SK-N-SH (cell line): ENCODE data around the gene COMMD3. TPM values are rescaled to one million over a fixed set of nuclear protein-coding genes. Genes with fewer than 3 reads are reported as not detected.

Source experiments
- CTCF ChIA-PET: fragments of 300-600, 350-600 bp; formaldehyde crosslinking; extraction: SDS; loops from one replicate; lab custom pipeline; 2021; lab: Yijun Ruan, JAX
- POLR2A ChIA-PET: fragments of 350-600 bp; sonication (Branson Sonifier 250); formaldehyde crosslinking; extraction: SDS; loops from one replicate; lab custom pipeline; 2020; ENCODE audit warnings: antibody characterized with exemption, inconsistent platforms; lab: Yijun Ruan, JAX
- DNase-seq: peaks from one replicate; pipeline ENCODE4 v3.0.0; 2012
- H2AFZ ChIP-seq: fragments of 200-600 bp; sonication (generic); 2 replicates; pipeline ENCODE4 v1.8.1; 2016; ENCODE audit warnings: antibody characterized with exemption, mild to moderate bottlenecking, low read depth
- H3F3A ChIP-seq: fragments of 200-600 bp; sonication (generic); replicated peaks from 2 replicates; pipeline ENCODE3; 2016; ENCODE audit warnings: antibody characterized with exemption, mild to moderate bottlenecking; ENCODE audit not compliant: insufficient read depth
- H3K27ac ChIP-seq, 2 experiments: fragments of 200-500 bp in 1 of 2; fragments of 200-600 bp in 1 of 2; sonication (Bioruptor generic) in 1 of 2; sonication (generic), shearing (Covaris generic) in 1 of 2; 2 replicates each; pipeline versions ENCODE4 v1.5.1 to v1.6.1; 2014 to 2016; ENCODE audit warnings: low read depth in 2 of 2, inconsistent platforms in 1 of 2, low read length in 1 of 2, mild to moderate bottlenecking in 1 of 2, mixed read lengths in 1 of 2
- H3K27me3 ChIP-seq: fragments of 200-600 bp; sonication (generic), shearing (Covaris generic); 2 replicates; pipeline ENCODE4 v1.6.1; 2016; ENCODE audit warnings: mixed run types; ENCODE audit not compliant: insufficient read depth
- H3K36me3 ChIP-seq, 2 experiments: fragments of 200-500 bp in 1 of 2; fragments of 200-600 bp in 1 of 2; sonication (Bioruptor generic) in 1 of 2; sonication (generic) in 1 of 2; replicated peaks in 1 of 2; 2 replicates each; pipeline versions ENCODE3 to v1.5.1; 2014 to 2016; ENCODE audit warnings: low read length in 1 of 2, mild to moderate bottlenecking in 1 of 2; ENCODE audit not compliant: insufficient read depth in 2 of 2, control insufficient read depth in 1 of 2
- H3K4me1 ChIP-seq, 2 experiments: fragments of 200-500 bp in 1 of 2; fragments of 200-600 bp in 1 of 2; sonication (Bioruptor generic) in 1 of 2; sonication (generic), shearing (Covaris generic) in 1 of 2; 2 replicates each; pipeline versions ENCODE4 v1.5.1 to v1.6.1; 2014 to 2016; ENCODE audit warnings: low read depth in 1 of 2, low read length in 1 of 2, mixed run types in 1 of 2; ENCODE audit not compliant: insufficient read depth in 2 of 2, control insufficient read depth in 1 of 2
- H3K4me2 ChIP-seq: fragments of 200-600 bp; sonication (generic), shearing (Covaris generic); 2 replicates; pipeline ENCODE4 v1.6.1; 2017; ENCODE audit warnings: mixed run types
- H3K4me3 ChIP-seq, 2 experiments: fragments of 200-500 bp in 1 of 2; fragments of 200-600 bp in 1 of 2; sonication (Bioruptor generic) in 1 of 2; sonication (generic), shearing (Covaris generic) in 1 of 2; 2 replicates each; pipeline versions ENCODE4 v1.5.1 to v1.8.1; 2014 to 2016; ENCODE audit warnings: low read depth in 2 of 2, inconsistent platforms in 1 of 2, low read length in 1 of 2, mild to moderate bottlenecking in 1 of 2, mixed read lengths in 1 of 2, moderate library complexity in 1 of 2
- H3K79me2 ChIP-seq: fragments of 200-600 bp; sonication (generic); 2 replicates; pipeline ENCODE4 v1.8.1; 2017; ENCODE audit warnings: mild to moderate bottlenecking; ENCODE audit not compliant: insufficient read depth
- H3K9ac ChIP-seq: fragments of 200-600 bp; sonication (generic); 2 replicates; pipeline ENCODE4 v1.6.1; 2017; ENCODE audit warnings: mixed run types
- H3K9me2 ChIP-seq: fragments of 200-600 bp; sonication (generic); 2 replicates; pipeline ENCODE4 v1.6.1; 2017; ENCODE audit warnings: mixed run types
- H3K9me3 ChIP-seq: fragments of 200-600 bp; sonication (generic); 2 replicates; pipeline ENCODE4 v1.6.1; 2017; ENCODE audit warnings: mixed run types, mild to moderate bottlenecking, moderate library complexity
- H4K20me1 ChIP-seq: fragments of 200-600 bp; sonication (generic); 2 replicates; pipeline ENCODE4 v1.6.1; 2017; ENCODE audit warnings: mild to moderate bottlenecking, mixed run types; ENCODE audit not compliant: insufficient read depth
- CHD2 ChIP-seq: fragments of 150-350 bp; IDR thresholded peaks from 2 replicates; pipeline ENCODE4 v1.6.1; 2018; ENCODE audit warnings: low read length; ENCODE audit not compliant: partially characterized antibody
- CTCF ChIP-seq: fragments of 200-600 bp; sonication (generic); IDR thresholded peaks from 2 replicates; pipeline ENCODE4 v1.6.1; 2017; ENCODE audit warnings: antibody characterized with exemption, mild to moderate bottlenecking, moderate library complexity
- ELF1 ChIP-seq: IDR thresholded peaks from 2 replicates; pipeline ENCODE4 v1.4.0; 2012
- FOXJ3 ChIP-seq: sonication (generic); formaldehyde crosslinking; IDR thresholded peaks from 2 replicates; pipeline ENCODE4 v1.5.1; 2020; ENCODE audit warnings: mild to moderate bottlenecking, missing genetic modification reagents
- GATA2 ChIP-seq: sonication (generic); formaldehyde crosslinking; IDR thresholded peaks from 2 replicates; pipeline ENCODE4 v1.5.0; 2020; ENCODE audit warnings: mild to moderate bottlenecking, missing genetic modification reagents
- JUND ChIP-seq: IDR thresholded peaks from 2 replicates; pipeline ENCODE4 v1.4.0; 2012
- MAX ChIP-seq: IDR thresholded peaks from 2 replicates; pipeline ENCODE4 v1.4.0; 2012; ENCODE audit warnings: low read depth
- MXI1 ChIP-seq: IDR thresholded peaks from 2 replicates; pipeline ENCODE4 v1.6.1; 2012; ENCODE audit warnings: mild to moderate bottlenecking, low read depth, low read length, improper control_type of control experiment
- NFIC ChIP-seq: IDR thresholded peaks from 2 replicates; pipeline ENCODE4 v1.4.0; 2012; ENCODE audit warnings: borderline replicate concordance
- PBX3 ChIP-seq: IDR thresholded peaks from 2 replicates; pipeline ENCODE4; 2012
- POLR2AphosphoS5 ChIP-seq: IDR thresholded peaks from 2 replicates; pipeline ENCODE4 v1.6.1; 2012; ENCODE audit warnings: low read depth, low read length
- RCOR1 ChIP-seq: fragments of 150-350 bp; IDR thresholded peaks from 2 replicates; pipeline ENCODE4 v1.6.1; 2017; ENCODE audit warnings: antibody characterized with exemption, low read length
- REST ChIP-seq: IDR thresholded peaks from 2 replicates; pipeline ENCODE4 v1.6.1; 2012; ENCODE audit warnings: mild to moderate bottlenecking, low read depth, low read length, moderate library complexity
- RXRA ChIP-seq: IDR thresholded peaks from 2 replicates; pipeline ENCODE4 v1.4.0; 2012; ENCODE audit warnings: low read depth, mild to moderate bottlenecking, borderline replicate concordance
- SIN3A ChIP-seq: IDR thresholded peaks from 2 replicates; pipeline ENCODE4 v1.6.1; 2012; ENCODE audit warnings: low read depth, mild to moderate bottlenecking, low read length, moderate library complexity, borderline replicate concordance
- TEAD4 ChIP-seq: IDR thresholded peaks from 2 replicates; pipeline ENCODE4 v1.4.0; 2012; ENCODE audit warnings: mild to moderate bottlenecking, borderline replicate concordance; ENCODE audit not compliant: insufficient read depth
- USF1 ChIP-seq: IDR thresholded peaks from 2 replicates; pipeline ENCODE4 v1.4.0; 2012; ENCODE audit warnings: low read depth, borderline replicate concordance
- USF2 ChIP-seq: fragments of 150-350 bp; IDR thresholded peaks from 2 replicates; pipeline ENCODE4 v1.6.1; 2017; ENCODE audit warnings: antibody characterized with exemption, low read length, low read depth, borderline replicate concordance
- YY1 ChIP-seq: IDR thresholded peaks from 2 replicates; pipeline ENCODE4 v1.4.0; 2012; ENCODE audit warnings: low read depth, mild to moderate bottlenecking
- ZBTB33 ChIP-seq: IDR thresholded peaks from 2 replicates; pipeline ENCODE4 v1.4.0; 2012; ENCODE audit warnings: low read depth, borderline replicate concordance
- WGBS: methylation state at CpG from one replicate; pipeline ENCODE4 v1.1.6; 2017; ENCODE audit warnings: low lambda C conversion rate; 5-methylcytosine and 5-hydroxymethylcytosine counted together
- polyA plus RNA-seq, 3 experiments: library from polyadenylated mRNA; depleted of rRNA; stranded (reverse); fragments of >200 nt; gene quantifications; 2 replicates each; pipeline ENCODE4 v1.2.3, GENCODE V29; 2012

The COMMD3 gene
- polyA plus RNA-seq, 1 of the 3 experiments (the other 2 are of a cell fraction): 26.9 TPM

GRCh38 chr10:22314852-22315251, 1.3 kb upstream of the COMMD3 start:
- no peak overlapping the region for H3K9ac ChIP-seq
- peak overlapping the region; percentile 91; the same call in 1 of the 2 replicates for H3K4me2 ChIP-seq
- peaks cover 26% of the 10 kb centered on the region for H3K79me2 ChIP-seq
- H3F3A ChIP-seq: peaks cover 22% of the 10 kb centered on the region
- H3K27me3 ChIP-seq: no peaks in the 10 kb centered on the region
- no peaks in the 10 kb centered on the region for H4K20me1 ChIP-seq
- H2AFZ ChIP-seq: no peak overlapping the region
- WGBS: 66% methylated on average over 2 of the region's 2 CpGs
- TF ChIP-seq NFIC: no peak
- no peak for TF ChIP-seq SIN3A
- TF ChIP-seq RXRA: no peak
- no peak for TF ChIP-seq JUND
- TF ChIP-seq RCOR1: no peak
- TF ChIP-seq CTCF: no peak
- TF ChIP-seq MAX: no peak
- TF ChIP-seq ELF1: no peak
- no peak for TF ChIP-seq TEAD4
- TF ChIP-seq CHD2: no peak
- no peak for TF ChIP-seq POLR2AphosphoS5
- no peak for TF ChIP-seq USF2
- TF ChIP-seq USF1: no peak
- TF ChIP-seq FOXJ3 (CRISPR knock-in tag): no peak
- TF ChIP-seq ZBTB33: no peak
- TF ChIP-seq MXI1: no peak
- no peak for TF ChIP-seq YY1
- no peak for TF ChIP-seq PBX3
- TF ChIP-seq GATA2 (CRISPR knock-in tag): no peak
- TF ChIP-seq REST: no peak
- no peak for DNase-seq
- ChIA-PET CTCF (interaction anchor here (0.7 kb wide), 1 partner anchor 321 kb away, joined by 3 read pairs; no protein-coding TSS in a partner anchor), POLR2A (interaction anchor here (2.2 kb wide), 1 partner anchor 86 kb away, joined by 38 read pairs; no protein-coding TSS in a partner anchor)
- no peak overlapping the region for H3K27ac ChIP-seq
- H3K9me3 ChIP-seq: no peaks in the 10 kb centered on the region
- peaks cover 4 to 14% of the 10 kb centered on the region in 2 experiments; a peak in 3 of 4 replicates for H3K4me1 ChIP-seq
- no peaks in the 10 kb centered on the region for H3K9me2 ChIP-seq
- peaks cover 5 to 8% of the 10 kb centered on the region in 2 experiments for H3K36me3 ChIP-seq
- H3K4me3 ChIP-seq: peak overlapping the region in 1 of 2 experiments; percentile 93; a peak in 1 of 4 replicates
